GM12892 (cell line): ENCODE measurements around the gene PLSCR1.

Source experiments
- DNase-seq: peaks from one replicate; pipeline ENCODE4 v3.0.0; 2011; ENCODE audit not compliant: insufficient read length
- FAIRE-seq: peaks from 2 replicates; lab custom pipeline; 2011; peaks lifted over from hg19 to GRCh38; lab: Jason Lieb, UNC
- POLR2A ChIP-seq: IDR thresholded peaks from 2 replicates; pipeline ENCODE4 v1.6.1; 2011; ENCODE audit warnings: low read depth, low read length, control low read depth
- POLR2AphosphoS5 ChIP-seq: IDR thresholded peaks from 2 replicates; pipeline ENCODE4 v1.6.1; 2011; ENCODE audit warnings: low read depth, low read length, control low read depth
- TAF1 ChIP-seq: IDR thresholded peaks from 2 replicates; pipeline ENCODE4 v1.6.1; 2011; ENCODE audit warnings: low read depth, mild to moderate bottlenecking, control low read depth, low read length, borderline replicate concordance

PLSCR1 gene

GRCh38 chr3:146546366-146546965 lies 2.1 kb upstream of the PLSCR1 start:
- TF ChIP-seq TAF1 (no peak), POLR2AphosphoS5 (no peak)
- FAIRE-seq, result no peak
- no peak for DNase-seq

GRCh38 chr3:146544929-146545528 lies 622 bp upstream of the PLSCR1 start:
- FAIRE-seq, result no peak
- DNase-seq, result no peak
- TF ChIP-seq POLR2AphosphoS5 (no peak), POLR2A (no peak), TAF1 (no peak)

- TF ChIP-seq POLR2A, result no peak
- TF ChIP-seq POLR2AphosphoS5, result no peak
- TF ChIP-seq TAF1, result no peak
- no peak for DNase-seq
- no peak for FAIRE-seq
These were observed 876 bp downstream of the PLSCR1 start for GRCh38 chr3:146543461-146544001.

GRCh38 chr3:146542978-146543377 lies 1.4 kb downstream of the PLSCR1 start:
- no peak for TF ChIP-seq POLR2AphosphoS5
- TF ChIP-seq TAF1, result no peak
- no peak for TF ChIP-seq POLR2A
- FAIRE-seq, result no peak
- DNase-seq, result no peak

DNA sequence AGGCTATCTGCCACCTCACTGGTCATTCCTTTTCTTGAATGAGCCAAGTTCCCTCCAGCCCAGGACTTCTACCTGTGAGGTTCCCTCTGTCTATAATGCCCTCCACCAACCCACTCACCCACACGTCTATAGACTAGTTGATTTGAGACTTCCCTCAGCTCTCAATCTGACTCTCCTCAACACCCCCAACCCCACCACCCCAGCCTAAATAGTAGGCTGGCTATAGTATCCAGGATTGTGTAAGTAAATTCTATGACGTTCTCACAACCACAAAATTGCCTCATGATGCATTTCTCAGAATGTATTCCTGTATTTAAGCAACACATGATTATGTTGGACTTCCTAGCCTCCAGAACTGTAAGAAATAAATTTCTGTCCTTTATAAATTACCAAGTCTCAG lies 2.2 kb downstream of the PLSCR1 start:
- no peak for DNase-seq
- TF ChIP-seq POLR2A, result no peak
- no peak for TF ChIP-seq TAF1
- no peak for TF ChIP-seq POLR2AphosphoS5
- FAIRE-seq, result no peak

DNA sequence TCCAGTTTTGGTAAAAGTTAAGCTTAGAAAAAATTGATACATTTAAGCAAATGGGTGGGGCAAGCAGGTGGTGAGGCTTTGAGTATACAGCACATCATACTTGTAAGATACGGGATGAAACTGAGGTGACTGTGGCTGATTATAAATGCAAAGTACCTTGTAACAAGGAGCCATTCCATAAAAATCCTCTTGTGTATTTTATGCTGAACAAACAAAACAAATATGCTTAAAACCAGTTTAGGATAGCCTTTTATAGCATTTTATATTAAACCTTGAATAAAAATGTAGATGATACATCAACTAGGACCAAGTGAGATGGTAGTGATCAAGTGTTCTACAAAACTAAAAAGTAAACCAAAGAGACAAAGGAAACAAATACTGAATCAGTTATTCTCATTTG lies 3.4 kb downstream of the PLSCR1 start:
- TF ChIP-seq TAF1 (no peak), POLR2A (no peak), POLR2AphosphoS5 (no peak)
- DNase-seq (no peak), FAIRE-seq (no peak)

DNA sequence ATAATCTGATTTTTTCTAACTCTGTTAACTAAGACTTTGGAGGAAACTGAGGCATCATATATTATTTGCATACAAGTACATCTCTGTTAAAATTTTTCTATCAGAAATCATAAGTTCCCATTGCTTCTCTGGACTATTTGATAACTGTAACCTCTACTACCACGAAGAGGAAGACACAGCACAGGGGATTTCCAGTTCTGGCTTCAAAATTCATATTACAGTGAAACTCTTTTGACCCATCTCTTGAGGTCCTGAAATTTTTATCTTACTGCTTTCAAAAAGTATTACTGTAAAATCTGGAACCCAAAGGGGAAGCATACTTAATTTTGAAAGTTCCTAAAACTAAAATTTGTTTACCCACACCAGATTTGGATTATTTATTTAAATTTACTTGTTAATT lies 4.2 kb downstream of the PLSCR1 start:
- no peak for DNase-seq
- TF ChIP-seq TAF1, result no peak
- TF ChIP-seq POLR2AphosphoS5, result no peak
- no peak for TF ChIP-seq POLR2A
- no peak for FAIRE-seq

DNA sequence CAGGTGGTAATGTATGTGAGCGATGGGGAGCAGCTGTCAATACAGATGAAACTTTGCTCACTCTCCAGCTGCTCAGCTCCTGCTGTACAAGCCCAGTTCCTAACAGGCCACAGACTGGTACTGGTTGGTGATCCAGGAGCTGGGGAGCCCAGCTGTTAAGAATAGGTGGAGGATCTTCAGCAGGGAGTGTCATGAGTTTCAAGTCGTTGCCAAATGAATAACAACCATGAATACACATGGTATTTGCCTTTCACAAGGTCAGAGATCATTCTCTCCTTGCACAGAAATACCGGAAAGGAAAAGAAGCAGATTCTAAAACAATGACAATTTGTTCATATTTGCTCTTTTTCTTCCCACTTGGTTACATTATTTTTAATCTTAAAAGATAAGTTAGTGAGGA lies 5.1 kb downstream of the PLSCR1 start:
- DNase-seq (no peak), FAIRE-seq (no peak)
- TF ChIP-seq TAF1, result no peak
- no peak for TF ChIP-seq POLR2A
- no peak for TF ChIP-seq POLR2AphosphoS5

GRCh38 chr3:146537603-146538002 lies 6.8 kb downstream of the PLSCR1 start:
- TF ChIP-seq POLR2AphosphoS5 (no peak), POLR2A (no peak), TAF1 (no peak)
- DNase-seq, result no peak
- no peak for FAIRE-seq

DNA sequence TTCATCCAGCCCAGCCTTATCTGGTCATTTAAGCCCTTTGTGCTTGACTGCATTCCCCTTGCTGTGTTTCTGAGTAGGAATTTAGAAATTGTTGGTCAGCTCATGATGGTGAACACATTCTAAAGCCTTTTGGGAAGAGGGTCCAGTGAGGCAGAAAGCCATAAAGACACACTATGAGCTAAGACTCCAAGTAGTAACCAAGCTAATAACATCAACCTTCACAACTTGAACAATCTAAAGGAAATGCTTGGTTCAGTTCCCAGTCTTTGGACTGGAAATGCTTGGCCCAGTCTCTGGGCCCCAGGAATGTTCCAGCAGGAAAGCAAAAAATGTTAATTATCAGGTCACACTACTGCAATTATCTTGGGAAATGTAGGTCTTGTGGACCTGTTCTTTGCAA lies 7.7 kb downstream of the PLSCR1 start:
- DNase-seq (no peak), FAIRE-seq (no peak)
- TF ChIP-seq POLR2A, result no peak
- no peak for TF ChIP-seq TAF1
- no peak for TF ChIP-seq POLR2AphosphoS5

DNA sequence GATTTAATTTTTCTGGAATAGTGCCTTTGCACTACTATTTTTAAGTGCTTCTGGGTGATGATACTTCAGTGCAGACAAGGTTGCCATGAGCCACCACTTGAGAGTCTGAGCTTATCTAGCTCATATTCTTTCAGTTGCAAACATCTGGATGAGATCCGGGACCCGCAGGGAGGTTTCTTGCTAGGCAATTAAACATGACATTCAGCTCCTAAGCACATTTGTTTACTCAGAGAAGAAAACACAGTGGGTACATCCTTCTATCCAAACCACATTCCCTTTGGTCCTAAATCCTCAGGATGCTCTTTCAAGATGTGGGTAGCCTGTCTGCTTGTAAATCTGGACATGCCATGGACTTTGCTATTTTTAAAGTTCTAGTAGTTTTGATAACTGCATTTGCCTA lies 12.0 kb downstream of the PLSCR1 start:
- no peak for DNase-seq
- no peak for FAIRE-seq
- TF ChIP-seq TAF1, result no peak
- TF ChIP-seq POLR2AphosphoS5, result no peak
- TF ChIP-seq POLR2A, result no peak

- TF ChIP-seq POLR2A (no peak), TAF1 (no peak), POLR2AphosphoS5 (no peak)
- DNase-seq (no peak), FAIRE-seq (no peak)
These were observed 13.8 kb downstream of the PLSCR1 start for GRCh38 chr3:146530609-146531008.

- TF ChIP-seq POLR2AphosphoS5 (no peak), POLR2A (no peak), TAF1 (no peak)
- DNase-seq, result no peak
- no peak for FAIRE-seq
These were observed 15.4 kb downstream of the PLSCR1 start for GRCh38 chr3:146529021-146529420.
